ENCODE results near the gene EEF1AKMT4. TPM values are rescaled to one million over a fixed set of nuclear protein-coding genes. Genes with fewer than 3 reads are reported as not detected.

The EEF1AKMT4 gene
- total RNA-seq, 2 donors from 2014 or later = 4.1 to 11.7 TPM

DNA sequence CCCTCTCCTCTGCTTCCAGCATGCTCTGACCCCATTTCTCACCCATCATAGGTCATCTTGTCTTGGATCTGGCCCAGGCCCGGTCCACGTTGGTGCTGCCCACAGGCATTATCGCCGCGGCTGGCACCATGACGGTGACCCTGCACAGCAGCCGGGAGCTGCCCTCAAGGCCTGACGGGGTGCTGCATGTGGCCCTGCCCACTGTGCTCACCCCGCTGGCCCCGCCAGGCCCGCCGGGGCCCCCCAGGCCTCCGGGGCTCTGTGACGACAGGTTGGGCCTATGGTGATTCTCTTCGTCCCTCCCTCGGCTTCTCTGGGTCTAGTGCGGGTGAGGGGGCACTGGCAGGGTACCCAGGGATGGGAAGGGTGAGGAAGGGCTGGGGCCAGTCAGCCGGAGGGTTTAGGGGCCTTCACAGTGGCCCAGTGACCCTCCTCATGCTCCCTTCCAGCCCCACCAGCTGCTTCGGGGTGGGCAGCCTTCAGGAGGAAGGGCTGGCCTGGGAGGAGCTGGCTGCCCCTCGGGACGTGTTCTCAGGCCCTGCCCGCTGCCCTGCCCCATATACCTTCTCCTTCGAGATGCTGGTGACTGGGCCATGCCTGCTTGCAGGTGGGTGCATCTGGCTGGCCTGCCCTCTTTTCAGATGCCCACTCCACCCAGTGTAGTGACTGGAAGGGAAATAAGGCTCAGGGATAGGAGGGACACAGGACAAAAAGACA is 16.2 kb upstream of the EEF1AKMT4 start:
- H3K27me3 ChIP-seq = peaks cover 34% of the 10 kb centered on the region
- intact Hi-C loops (cut with DNase I) = no loop called here
- TF ChIP-seq, protein P1, sequence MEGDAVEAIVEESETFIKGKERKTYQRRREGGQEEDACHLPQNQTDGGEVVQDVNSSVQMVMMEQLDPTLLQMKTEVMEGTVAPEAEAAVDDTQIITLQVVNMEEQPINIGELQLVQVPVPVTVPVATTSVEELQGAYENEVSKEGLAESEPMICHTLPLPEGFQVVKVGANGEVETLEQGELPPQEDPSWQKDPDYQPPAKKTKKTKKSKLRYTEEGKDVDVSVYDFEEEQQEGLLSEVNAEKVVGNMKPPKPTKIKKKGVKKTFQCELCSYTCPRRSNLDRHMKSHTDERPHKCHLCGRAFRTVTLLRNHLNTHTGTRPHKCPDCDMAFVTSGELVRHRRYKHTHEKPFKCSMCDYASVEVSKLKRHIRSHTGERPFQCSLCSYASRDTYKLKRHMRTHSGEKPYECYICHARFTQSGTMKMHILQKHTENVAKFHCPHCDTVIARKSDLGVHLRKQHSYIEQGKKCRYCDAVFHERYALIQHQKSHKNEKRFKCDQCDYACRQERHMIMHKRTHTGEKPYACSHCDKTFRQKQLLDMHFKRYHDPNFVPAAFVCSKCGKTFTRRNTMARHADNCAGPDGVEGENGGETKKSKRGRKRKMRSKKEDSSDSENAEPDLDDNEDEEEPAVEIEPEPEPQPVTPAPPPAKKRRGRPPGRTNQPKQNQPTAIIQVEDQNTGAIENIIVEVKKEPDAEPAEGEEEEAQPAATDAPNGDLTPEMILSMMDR (IDR thresholded peaks at IDR 0.05) = no peak
- H3K36me3 ChIP-seq = no peaks in the 10 kb centered on the region
- peaks cover 9% of the 10 kb centered on the region for H3K4me1 ChIP-seq
- no peak for DNase-seq
- H3K9ac ChIP-seq (ENCODE audit: low read depth in 2 of 2, low read length in 2 of 2) = no peak overlapping the region
- no peak overlapping the region for H3K4me3 ChIP-seq
- no peaks in the 10 kb centered on the region for H3K9me3 ChIP-seq
- no peak overlapping the region for H3K27ac ChIP-seq

DNA sequence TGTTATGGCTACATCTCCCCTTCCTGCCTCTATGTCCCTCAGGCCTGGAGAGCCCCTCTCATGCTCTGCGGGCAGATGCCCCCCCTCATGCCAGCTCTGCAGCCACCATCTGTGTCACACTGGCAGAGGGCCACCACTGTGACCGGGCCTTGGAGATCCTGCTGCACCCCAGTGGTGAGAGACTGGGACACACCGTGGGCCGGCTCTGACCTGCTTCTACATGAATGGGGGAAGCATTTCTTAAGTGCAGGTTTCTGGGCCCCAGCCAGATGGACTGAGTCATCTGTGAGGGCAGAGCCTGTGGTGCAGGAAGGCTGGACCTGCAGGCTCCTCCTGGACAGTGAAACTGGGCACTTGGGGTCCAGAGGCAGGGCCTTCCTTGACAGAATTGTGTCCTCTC is 15.2 kb upstream of the EEF1AKMT4 start:
- Histone ChIP-seq H3K4me3 (no peak overlapping the region), H3K4me1 (peaks cover 9% of the 10 kb centered on the region), H3K9ac (ENCODE audit: low read depth in 2 of 2, low read length in 2 of 2) (no peak overlapping the region), H3K36me3 (no peaks in the 10 kb centered on the region), H3K27ac (no peak overlapping the region), H3K27me3 (peaks cover 26% of the 10 kb centered on the region), H3K9me3 (no peaks in the 10 kb centered on the region)
- TF ChIP-seq, protein P1 (IDR thresholded peaks at IDR 0.05) = no peak
- intact Hi-C loops (cut with DNase I) = no loop called here
- no peak for DNase-seq

DNA sequence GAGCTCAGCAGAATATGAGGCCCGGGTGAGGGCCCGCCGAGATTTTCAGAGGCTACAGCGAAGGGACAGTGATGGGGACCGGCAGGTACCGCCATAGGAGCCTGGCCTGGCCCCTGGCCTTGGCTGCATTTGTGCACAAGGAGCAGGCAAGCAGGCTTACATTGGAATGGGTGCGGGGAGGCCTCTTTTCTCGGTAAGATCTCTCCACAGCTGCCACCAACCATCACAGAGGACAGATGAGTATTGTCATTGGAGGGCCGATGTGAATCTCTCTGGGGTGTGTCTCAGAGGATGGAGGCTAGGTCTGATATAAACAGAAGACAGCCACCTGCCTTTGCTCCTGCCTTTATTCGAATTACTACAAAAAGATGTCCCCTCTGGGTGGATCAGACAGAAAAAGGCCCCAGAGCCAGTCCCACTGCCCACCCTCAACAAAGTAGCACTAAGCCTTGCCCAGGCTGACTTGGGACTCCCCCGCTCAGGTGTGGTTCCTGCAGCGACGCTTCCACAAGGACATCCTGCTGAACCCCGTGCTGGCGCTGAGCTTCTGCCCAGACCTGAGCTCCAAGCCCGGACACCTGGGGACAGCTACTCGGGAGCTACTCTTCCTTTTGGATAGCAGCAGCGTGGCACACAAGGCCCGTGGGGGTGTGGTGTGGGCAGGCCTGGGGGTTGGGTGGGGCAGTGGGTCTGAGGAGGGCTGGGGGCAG is 14.6 kb upstream of the EEF1AKMT4 start:
- peaks cover 20% of the 10 kb centered on the region for H3K27me3 ChIP-seq
- intact Hi-C loops (cut with DNase I) = no loop called here
- TF ChIP-seq, protein P1 (IDR thresholded peaks at IDR 0.05) = no peak

DNA sequence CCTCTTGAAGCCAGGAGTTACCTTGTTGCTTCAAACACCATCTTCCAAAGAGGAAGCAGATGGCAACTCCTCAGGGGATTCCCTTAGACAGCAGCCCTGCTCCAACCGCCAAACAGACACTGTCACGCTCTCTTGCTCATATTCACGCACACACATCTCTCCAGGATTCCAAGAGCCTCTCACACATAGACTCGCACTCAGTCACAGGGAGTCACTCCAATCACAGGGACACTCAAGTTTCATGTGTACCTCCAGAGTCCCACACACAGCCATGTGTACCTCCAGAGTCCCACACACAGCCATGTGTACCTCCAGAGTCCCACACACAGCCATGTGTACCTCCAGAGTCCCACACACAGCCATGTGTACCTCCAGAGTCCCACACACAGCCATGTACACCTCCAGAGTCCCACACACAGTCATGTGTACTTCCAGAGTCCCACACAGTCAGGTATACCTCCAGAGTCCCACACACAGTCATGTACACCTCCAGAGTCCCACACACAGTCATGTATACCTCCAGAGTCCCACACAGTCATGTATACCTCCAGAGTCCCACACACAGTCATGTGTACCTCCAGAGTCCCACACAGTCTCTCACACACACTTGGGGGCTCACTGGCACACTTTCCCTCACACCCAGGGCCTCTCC is 14.0 kb upstream of the EEF1AKMT4 start:
- DNase-seq = no peak
- peaks cover 13% of the 10 kb centered on the region for H3K27me3 ChIP-seq
- no peak overlapping the region for H3K4me3 ChIP-seq
- no peaks in the 10 kb centered on the region for H3K36me3 ChIP-seq
- TF ChIP-seq, protein P1 (IDR thresholded peaks at IDR 0.05) = no peak
- H3K9me3 ChIP-seq = no peaks in the 10 kb centered on the region
- no peak overlapping the region for H3K27ac ChIP-seq
- H3K4me1 ChIP-seq = no peaks in the 10 kb centered on the region
- intact Hi-C loops (cut with DNase I) = no loop called here
- H3K9ac ChIP-seq (ENCODE audit: low read depth in 2 of 2, low read length in 2 of 2) = no peak overlapping the region

More for the DNA sequence above, 14.6 kb upstream of the EEF1AKMT4 start:
- H3K9me3 ChIP-seq = no peaks in the 10 kb centered on the region
- no peak overlapping the region for H3K9ac ChIP-seq (ENCODE audit: low read depth in 2 of 2, low read length in 2 of 2)
- H3K27ac ChIP-seq = no peak overlapping the region
- DNase-seq = no peak
- peaks cover 5% of the 10 kb centered on the region for H3K4me1 ChIP-seq
- H3K4me3 ChIP-seq = no peak overlapping the region
- H3K36me3 ChIP-seq = no peaks in the 10 kb centered on the region

DNA sequence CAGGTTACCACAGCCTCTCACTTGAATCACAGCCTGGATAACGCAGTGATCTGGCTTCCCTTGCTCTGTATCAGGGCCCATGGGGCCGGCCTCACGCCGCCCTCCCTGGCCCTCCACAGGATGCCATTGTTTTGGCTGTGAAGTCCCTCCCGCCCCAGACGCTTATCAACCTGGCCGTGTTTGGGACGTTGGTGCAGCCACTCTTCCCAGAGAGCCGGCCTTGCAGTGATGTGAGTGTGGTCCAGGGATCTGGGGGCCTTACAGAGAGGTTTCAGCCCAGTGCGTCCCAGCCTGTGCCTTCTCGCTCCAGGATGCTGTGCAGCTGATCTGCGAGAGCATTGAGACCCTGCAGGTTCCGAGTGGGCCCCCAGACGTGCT is 13.4 kb upstream of the EEF1AKMT4 start:
- H3K36me3 ChIP-seq = no peaks in the 10 kb centered on the region
- no peaks in the 10 kb centered on the region for H3K9me3 ChIP-seq
- no peak for DNase-seq
- H3K9ac ChIP-seq (ENCODE audit: low read depth in 2 of 2, low read length in 2 of 2) = no peak overlapping the region
- TF ChIP-seq, protein P1 (IDR thresholded peaks at IDR 0.05) = no peak
- H3K4me3 ChIP-seq = no peak overlapping the region
- no peak overlapping the region for H3K27ac ChIP-seq
- intact Hi-C loops (cut with DNase I) = no loop called here
- H3K27me3 ChIP-seq = peaks cover 8% of the 10 kb centered on the region
- H3K4me1 ChIP-seq = no peaks in the 10 kb centered on the region
